B cell (primary cell): Measurements from ENCODE around the gene RNASE7. TPM values are rescaled to one million over a fixed set of nuclear protein-coding genes. Genes with fewer than 3 reads are reported as not detected.

ENCODE experiments used
- ATAC-seq: fragments of 200-7000 bp; cut with Tn5 transposase; one replicate; pipeline ENCODE4 v1.10.0; 2021; ENCODE audit warnings: low read depth, mild to moderate bottlenecking, moderate number of reproducible peaks, moderate library complexity
- CTCF ChIA-PET: fragments of 350-600 bp; sonication (Branson Sonifier 250); formaldehyde crosslinking; loops from one replicate; lab custom pipeline; 2021; ENCODE audit warnings: antibody characterized with exemption, inconsistent platforms; lab: Charles Lee
- POLR2A ChIA-PET: fragments of 350-600 bp; sonication (Branson Sonifier 250); formaldehyde crosslinking; loops from one replicate; lab custom pipeline; 2021; ENCODE audit warnings: antibody characterized with exemption; lab: Charles Lee
- DNase-seq: peaks from one replicate; pipeline ENCODE4 v3.0.0; 2013
- H2AFZ ChIP-seq: 2 replicates; pipeline ENCODE4 v1.6.1; 2012; ENCODE audit warnings: mild to moderate bottlenecking, low read depth, low read length; ENCODE audit not compliant: insufficient read depth, poor library complexity, severe bottlenecking
- H3K27ac ChIP-seq, 2 donors: 1 replicate in 1 of 2; 2 replicates in 1 of 2; pipeline ENCODE4 v1.5.1; 2012 to 2013; ENCODE audit warnings: low read length in 2 of 2, mild to moderate bottlenecking in 2 of 2, moderate library complexity in 1 of 2
- H3K27me3 ChIP-seq, 4 experiments: fragments of 200-600 bp in 1 of 4; sonication (generic) in 1 of 4; replicated peaks in 1 of 4; 1 replicate in 2 of 4; 2 replicates in 2 of 4; pipeline versions ENCODE4 v1.6.1 to v1.7.0; 2013 to 2016; ENCODE audit warnings: low read length in 3 of 4, mild to moderate bottlenecking in 2 of 4, mixed read lengths in 1 of 4, moderate library complexity in 1 of 4; ENCODE audit not compliant: insufficient read depth in 4 of 4, control insufficient read depth in 3 of 4; ENCODE audit errors: control extremely low read depth in 1 of 4
- H3K36me3 ChIP-seq, 2 experiments: replicated peaks in 1 of 2; 1 replicate in 1 of 2; 2 replicates in 1 of 2; pipeline versions ENCODE4 v1.6.1 to v1.7.1; 2013; ENCODE audit warnings: low read length in 1 of 2; ENCODE audit not compliant: insufficient read depth in 2 of 2, control insufficient read depth in 1 of 2; ENCODE audit errors: control extremely low read depth in 1 of 2, extremely low read depth in 1 of 2
- H3K4me1 ChIP-seq, 2 donors: fragments of 200-600 bp in 1 of 2; sonication (generic) in 1 of 2; 1 replicate in 1 of 2; 2 replicates in 1 of 2; pipeline versions ENCODE4 v1.5.1 to v1.6.1; 2013 to 2017; ENCODE audit warnings: low read length in 2 of 2; ENCODE audit not compliant: control insufficient read depth in 2 of 2, insufficient read depth in 2 of 2
- H3K4me2 ChIP-seq: replicated peaks from 2 replicates; pipeline ENCODE3; 2012; ENCODE audit warnings: mild to moderate bottlenecking, low read depth, low read length; ENCODE audit not compliant: poor library complexity, severe bottlenecking
- H3K4me3 ChIP-seq, 5 experiments: fragments of 200-600 bp in 1 of 5; sonication (generic) in 1 of 5; 1 replicate in 3 of 5; 2 replicates in 2 of 5; pipeline versions ENCODE4 v1.5.1 to v1.7.0; 2011 to 2016; ENCODE audit warnings: low read length in 4 of 5, mild to moderate bottlenecking in 4 of 5, low read depth in 2 of 5, control low read depth in 1 of 5, moderate library complexity in 1 of 5; ENCODE audit not compliant: insufficient read depth in 1 of 5; ENCODE audit errors: control extremely low read depth in 1 of 5, extremely low read depth in 1 of 5
- H3K79me2 ChIP-seq: fragments of 200-600 bp; sonication (generic); one replicate; pipeline ENCODE4 v1.6.0; 2016; ENCODE audit warnings: low read length; ENCODE audit not compliant: control insufficient read depth, insufficient read depth
- H3K9ac ChIP-seq: fragments of 200-600 bp; sonication (generic); 2 replicates; pipeline ENCODE4 v1.6.1; 2017; ENCODE audit warnings: mild to moderate bottlenecking, low read length, moderate library complexity
- H3K9me3 ChIP-seq, 3 donors: one replicate each; pipeline versions ENCODE4 v1.6.1 to v1.7.1; 2013; ENCODE audit warnings: low read length in 2 of 3; ENCODE audit not compliant: control insufficient read depth in 2 of 3, insufficient read depth in 1 of 3; ENCODE audit errors: control extremely low read depth in 1 of 3
- H4K20me1 ChIP-seq: 2 replicates; pipeline ENCODE4 v1.6.0; 2012; ENCODE audit warnings: mild to moderate bottlenecking, low read length; ENCODE audit not compliant: insufficient read depth, control insufficient read depth, poor library complexity, severe bottlenecking
- H3K27ac Mint-ChIP-seq: one replicate; pipeline ENCODE4 v1.8.0; 2021; ENCODE audit warnings: mixed read lengths
- H3K27me3 Mint-ChIP-seq: one replicate; pipeline ENCODE4 v1.8.0; 2021; ENCODE audit warnings: mixed read lengths
- H3K4me1 Mint-ChIP-seq: one replicate; pipeline ENCODE4 v1.8.0; 2021; ENCODE audit warnings: mixed read lengths
- H3K4me3 Mint-ChIP-seq: one replicate; pipeline ENCODE4 v1.8.0; 2021; ENCODE audit warnings: mixed read lengths
- H3K9me3 Mint-ChIP-seq: one replicate; pipeline ENCODE4 v1.8.0; 2022; ENCODE audit warnings: mixed read lengths; ENCODE audit not compliant: insufficient read depth
- EZH2 ChIP-seq: IDR thresholded peaks from 2 replicates; pipeline ENCODE4 v1.6.1; 2012; ENCODE audit warnings: borderline replicate concordance, low read depth, mild to moderate bottlenecking, moderate library complexity, low read length; ENCODE audit not compliant: insufficient read depth, poor library complexity, severe bottlenecking
- WGBS: methylation state at CpG from one replicate; pipeline ENCODE4 v1.1.5; 2013; ENCODE audit warnings: missing lambda C conversion rate; ENCODE audit not compliant: insufficient coverage; 5-methylcytosine and 5-hydroxymethylcytosine counted together
- intact Hi-C: fragments of 100-400 bp; cut with micrococcal nuclease; formaldehyde crosslinking; loops from one replicate; pipeline ENCODE4 v1.10.0; 2022
- polyA plus RNA-seq: library from polyadenylated mRNA; depleted of rRNA; stranded (reverse); fragments of >200 nt; gene quantifications from 2 replicates; pipeline ENCODE4 v1.2.3, GENCODE V29; 2012
- total RNA-seq, 2 donors: library from RNA; stranded (reverse); fragments of 120-200 nt in 1 of 2; gene quantifications; 1 replicate in 1 of 2; 2 replicates in 1 of 2; pipeline versions ENCODE4 v1.2.3 to v1.2.4, GENCODE V29; 2013 to 2022
- TF ChIP-seq, protein P1 (sequence below): fragments of 200-600 bp; IDR thresholded peaks from one replicate; pipeline ENCODE4 v1.8.0; 2022; ENCODE audit warnings: antibody characterized with exemption, mild to moderate bottlenecking

The RNASE7 gene
- total and polyA plus RNA-seq, 2 donors (not counting 1 experiment from before 2014, with no cell fraction given) = not detected

DNA sequence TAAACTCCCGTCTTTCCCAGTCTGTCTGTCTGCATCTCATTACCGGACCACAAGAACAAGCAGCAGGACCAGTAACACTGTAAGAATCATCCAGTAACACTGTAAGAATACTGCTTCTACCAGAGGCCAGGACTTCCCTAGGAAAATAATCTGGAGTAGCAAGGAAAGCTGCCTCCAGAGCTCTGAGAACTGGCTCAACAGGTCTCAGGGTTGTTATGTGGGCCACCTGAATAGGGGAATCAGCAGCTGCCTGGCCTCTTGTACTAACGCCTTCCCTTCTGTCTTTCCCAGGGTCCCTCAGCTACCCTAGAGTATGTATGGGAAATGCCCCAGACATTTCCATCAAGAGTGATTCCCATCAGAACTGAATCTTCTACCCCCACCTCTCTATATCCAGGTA lies 44.0 kb upstream of the RNASE7 start:
- H3K4me3 ChIP-seq = no peak overlapping the region
- H3K9ac ChIP-seq = no peak overlapping the region
- no peaks in the 10 kb centered on the region for H4K20me1 ChIP-seq
- H3K79me2 ChIP-seq = no peaks in the 10 kb centered on the region
- TF ChIP-seq EZH2 = no peak
- TF ChIP-seq, protein P1, sequence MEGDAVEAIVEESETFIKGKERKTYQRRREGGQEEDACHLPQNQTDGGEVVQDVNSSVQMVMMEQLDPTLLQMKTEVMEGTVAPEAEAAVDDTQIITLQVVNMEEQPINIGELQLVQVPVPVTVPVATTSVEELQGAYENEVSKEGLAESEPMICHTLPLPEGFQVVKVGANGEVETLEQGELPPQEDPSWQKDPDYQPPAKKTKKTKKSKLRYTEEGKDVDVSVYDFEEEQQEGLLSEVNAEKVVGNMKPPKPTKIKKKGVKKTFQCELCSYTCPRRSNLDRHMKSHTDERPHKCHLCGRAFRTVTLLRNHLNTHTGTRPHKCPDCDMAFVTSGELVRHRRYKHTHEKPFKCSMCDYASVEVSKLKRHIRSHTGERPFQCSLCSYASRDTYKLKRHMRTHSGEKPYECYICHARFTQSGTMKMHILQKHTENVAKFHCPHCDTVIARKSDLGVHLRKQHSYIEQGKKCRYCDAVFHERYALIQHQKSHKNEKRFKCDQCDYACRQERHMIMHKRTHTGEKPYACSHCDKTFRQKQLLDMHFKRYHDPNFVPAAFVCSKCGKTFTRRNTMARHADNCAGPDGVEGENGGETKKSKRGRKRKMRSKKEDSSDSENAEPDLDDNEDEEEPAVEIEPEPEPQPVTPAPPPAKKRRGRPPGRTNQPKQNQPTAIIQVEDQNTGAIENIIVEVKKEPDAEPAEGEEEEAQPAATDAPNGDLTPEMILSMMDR = no peak
- ChIA-PET CTCF (interaction anchor here (1.3 to 6.5 kb wide), 4 partner anchors 10 to 107 kb away, joined by 4 to 47 read pairs (median 9); no protein-coding TSS in a partner anchor), POLR2A (no interaction called here)
- no peak for ATAC-seq
- no peak overlapping the region for H3K27ac ChIP-seq
- H3K36me3 ChIP-seq = peaks cover 14 to 48% of the 10 kb centered on the region in 2 experiments
- H3K4me3 Mint-ChIP-seq = no peak overlapping the region
- H3K4me1 ChIP-seq = no peaks in the 10 kb centered on the region
- 100% methylated on average over 2 of the region's 3 CpGs for WGBS
- no peaks in the 10 kb centered on the region for H3K27me3 ChIP-seq
- no peaks in the 10 kb centered on the region for H3K4me1 Mint-ChIP-seq
- no peaks in the 10 kb centered on the region for H3K9me3 Mint-ChIP-seq
- no peaks in the 10 kb centered on the region for H3K27me3 Mint-ChIP-seq
- H2AFZ ChIP-seq = no peak overlapping the region
- no peaks in the 10 kb centered on the region for H3K9me3 ChIP-seq
- H3K27ac Mint-ChIP-seq = no peak overlapping the region
- H3K4me2 ChIP-seq = no peak overlapping the region
- intact Hi-C loops = no loop called here
- no peak for DNase-seq

DNA sequence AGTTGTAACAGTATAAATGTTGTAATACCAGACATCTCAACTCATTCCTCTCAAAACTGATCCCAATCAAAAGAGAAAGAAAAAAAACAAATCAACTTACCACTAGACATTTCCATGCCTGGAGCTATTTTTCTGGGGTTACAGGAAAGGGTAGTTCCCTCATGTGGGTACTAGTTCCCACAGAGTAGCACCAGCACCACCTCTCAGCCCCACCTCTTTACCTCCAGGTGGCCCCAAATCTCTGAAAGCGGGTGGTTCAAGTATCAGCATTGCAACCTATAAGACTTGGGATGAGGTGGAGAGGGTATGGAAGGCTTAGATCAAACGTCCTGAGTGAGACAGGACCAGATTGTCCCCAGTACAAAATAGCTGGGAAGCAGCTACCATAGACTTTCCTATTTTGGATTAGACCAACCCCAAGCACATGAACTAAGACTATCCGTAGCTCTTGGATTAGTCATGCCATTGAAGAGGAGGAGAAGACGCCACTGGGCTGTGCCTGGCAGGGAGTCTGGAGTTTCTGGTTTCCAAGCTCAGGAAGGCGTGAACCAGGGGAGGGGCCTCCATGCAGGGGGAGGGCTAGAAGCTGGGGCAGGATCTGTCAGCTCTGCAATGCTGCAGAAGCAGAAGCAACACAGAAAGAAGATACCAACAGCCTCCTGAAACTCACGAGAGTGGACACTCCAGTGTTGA lies 43.3 kb upstream of the RNASE7 start, which contains the start of gene SLC39A2:
SLC39A2 (plus strand) TSS at position 620 of the 693 bp plus-strand sequence. CDS start 154 bp downstream, outside the sequence.
- H3K27ac ChIP-seq = no peak within 1 kb of the TSS
- TF ChIP-seq EZH2 = no peak
- TF ChIP-seq, protein P1 = no peak
- H3K27me3 ChIP-seq = no peaks in the 10 kb centered on the region
- H3K4me3 ChIP-seq = no peak within 1 kb of the TSS
- ChIA-PET CTCF (interaction anchor here (1.2 to 6.5 kb wide), 4 partner anchors 9 to 68 kb away, joined by 3 to 47 read pairs (median 9); no protein-coding TSS in a partner anchor), POLR2A (no interaction called here)
- Mint-ChIP-seq H3K4me1 (no peaks in the 10 kb centered on the region), H3K4me3 (no peak within 1 kb of the TSS), H3K27ac (no peak within 1 kb of the TSS), H3K9me3 (no peaks in the 10 kb centered on the region), H3K27me3 (no peaks in the 10 kb centered on the region)
- no peaks in the 10 kb centered on the region for H3K4me1 ChIP-seq
- ATAC-seq (no peak), DNase-seq (no peak)
- H4K20me1 ChIP-seq = no peaks in the 10 kb centered on the region
- no peaks in the 10 kb centered on the region for H3K9me3 ChIP-seq
- H3K9ac ChIP-seq = no peak within 1 kb of the TSS
- no peak within 1 kb of the TSS for H2AFZ ChIP-seq
- H3K79me2 ChIP-seq = no peaks in the 10 kb centered on the region
- H3K36me3 ChIP-seq = peaks cover 14 to 41% of the 10 kb centered on the region in 2 experiments
- 88% methylated on average over 5 of the region's 6 CpGs for WGBS
- H3K4me2 ChIP-seq = no peak within 1 kb of the TSS
- intact Hi-C loops = no loop called here
